ENCODE results near the gene CCDC148.
"Not testable (repeated sequence)": the region's sequence is repeated elsewhere in the genome, so short reads cannot be mapped to it uniquely, and the experiment has no call there.

CCDC148 gene

DNA sequence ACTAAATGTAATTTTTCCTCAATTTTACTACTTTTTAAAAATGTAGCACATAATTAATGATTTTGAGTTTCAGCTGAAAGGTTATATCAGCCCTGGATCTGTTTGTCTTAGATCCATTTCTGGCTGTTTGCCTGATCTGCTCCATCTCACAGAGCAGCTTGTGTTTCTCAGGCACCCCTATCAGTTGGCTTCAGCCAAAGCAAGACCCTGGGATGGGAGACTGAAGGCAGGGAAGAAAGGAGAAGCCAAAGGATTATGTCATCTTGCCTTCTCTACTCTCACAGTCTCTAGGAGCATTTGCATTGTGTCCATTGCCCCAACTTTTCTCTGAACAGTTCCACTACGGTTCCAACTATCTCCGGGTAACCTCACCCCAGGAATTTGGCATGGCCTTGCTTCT is 110.5 kb downstream of the CCDC148 start:
- DNase-seq = no peak

DNA sequence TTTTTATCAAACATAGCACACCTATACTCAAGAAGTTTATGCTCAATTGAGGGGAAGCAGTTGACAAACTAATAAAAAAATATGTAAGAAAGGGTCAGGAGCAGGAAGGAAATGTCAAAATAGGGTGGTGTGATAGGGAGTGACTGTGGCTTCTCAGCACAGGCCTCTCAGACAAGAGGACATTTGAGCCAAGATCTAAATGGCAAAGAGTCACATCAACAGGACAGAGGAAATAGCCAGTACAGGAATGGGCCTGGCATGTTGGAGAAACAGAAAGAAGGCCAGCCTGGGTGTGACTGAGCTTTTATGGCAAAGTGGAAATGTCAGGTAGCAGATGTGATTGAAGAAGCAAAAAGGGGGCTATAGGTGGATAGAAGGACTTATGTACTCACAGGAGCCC is 117.0 kb downstream of the CCDC148 start:
- no peak for DNase-seq

DNA sequence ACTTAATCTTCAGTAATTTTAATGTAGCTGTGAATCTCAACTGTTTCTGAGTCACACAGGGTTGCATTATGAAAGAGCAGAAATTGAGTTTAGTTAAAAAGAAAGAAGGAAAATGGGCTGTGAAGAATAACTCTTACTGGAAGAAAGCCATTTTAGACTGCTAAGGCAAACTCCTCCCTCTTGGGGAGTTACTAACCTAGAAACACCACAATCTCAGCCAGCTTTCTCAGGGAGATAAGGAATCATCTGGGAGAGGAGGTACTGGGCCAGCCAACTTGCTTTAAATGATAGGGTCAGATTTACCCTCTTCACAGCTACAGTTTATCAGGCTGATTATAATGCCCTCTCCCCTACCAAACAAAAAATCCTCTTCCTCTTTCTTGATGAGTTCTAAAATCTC is 119.5 kb downstream of the CCDC148 start:
- no peak for DNase-seq

DNA sequence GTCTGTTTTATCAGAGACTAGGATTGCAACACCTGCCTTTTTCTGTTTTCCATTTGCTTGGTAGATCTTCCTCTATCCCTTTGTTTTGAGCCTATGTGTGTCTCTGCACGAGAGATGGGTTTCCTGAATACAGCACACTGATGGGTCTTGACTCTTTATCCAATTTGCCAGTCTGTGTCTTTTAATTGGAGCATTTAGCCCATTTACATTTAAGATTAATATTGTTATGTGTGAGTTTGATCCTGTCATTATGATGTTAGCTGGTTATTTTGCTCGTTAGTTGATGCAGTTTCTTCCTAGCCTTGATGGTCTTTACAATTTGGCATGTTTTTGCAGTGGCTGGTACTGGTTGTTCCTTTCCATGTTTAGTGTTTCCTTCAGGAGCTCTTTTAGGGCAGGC is 124.8 kb downstream of the CCDC148 start:
- DNase-seq = not testable (repeated sequence)

DNA sequence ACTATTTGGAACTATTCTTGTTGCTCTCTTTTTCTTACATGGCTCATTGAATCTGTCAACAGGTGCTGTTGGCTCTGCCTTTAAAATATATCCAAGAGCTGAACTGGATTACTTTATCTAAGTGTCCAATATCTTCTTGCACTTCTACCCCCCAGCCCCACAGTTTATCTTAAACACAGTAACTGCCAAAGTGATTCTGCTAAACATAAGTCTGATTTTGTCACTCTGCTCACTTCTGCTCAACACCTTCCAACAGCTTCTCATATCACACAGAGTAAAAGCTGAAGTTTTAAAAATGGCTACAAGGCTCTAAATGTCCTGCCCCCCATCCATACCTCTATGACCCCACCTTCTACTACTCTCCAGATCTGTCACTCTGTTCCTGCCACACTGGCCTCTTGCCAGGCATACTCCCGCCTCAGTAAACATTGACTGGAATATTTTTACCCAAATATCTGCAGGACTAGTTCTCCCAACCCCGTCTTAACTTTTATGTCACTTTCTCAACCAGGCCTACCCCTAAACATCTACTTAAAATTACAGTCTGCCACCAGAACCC is 130.7 kb downstream of the CCDC148 start:
- no peak for DNase-seq

DNA sequence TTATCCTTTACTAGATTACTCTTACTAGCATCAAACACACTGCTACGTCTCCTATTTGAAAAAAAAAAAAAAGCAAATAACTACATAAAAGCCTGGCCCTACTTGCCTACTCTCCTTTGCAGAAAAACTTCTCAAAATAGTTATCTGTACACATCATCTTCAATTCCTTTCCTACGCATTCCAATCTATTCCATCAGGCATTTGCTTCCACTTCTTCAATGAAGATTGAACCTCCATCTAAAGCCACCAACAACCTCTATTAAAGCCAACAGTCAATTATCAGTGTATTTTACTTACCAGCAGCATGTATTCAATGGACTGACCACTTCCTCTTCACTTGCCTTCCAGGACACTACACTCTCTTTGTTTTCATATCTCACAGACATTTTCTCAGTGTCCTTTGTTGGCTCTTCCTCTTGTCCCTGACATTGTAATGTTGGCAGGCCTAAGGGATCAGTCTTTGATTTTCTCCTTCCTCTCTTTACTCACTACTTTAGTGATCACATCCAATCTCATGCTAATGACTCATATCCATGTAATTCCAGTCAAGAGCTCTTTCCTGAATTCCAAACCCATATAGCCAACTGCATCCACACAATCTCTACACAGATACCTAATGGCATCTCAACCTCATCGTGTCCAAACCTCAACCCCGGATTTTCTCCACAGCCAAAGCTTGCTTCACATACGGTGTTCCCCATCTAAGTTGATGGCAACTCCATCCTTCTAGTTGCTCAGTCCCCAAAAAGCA is 131.3 kb downstream of the CCDC148 start:
- no peak for DNase-seq

DNA sequence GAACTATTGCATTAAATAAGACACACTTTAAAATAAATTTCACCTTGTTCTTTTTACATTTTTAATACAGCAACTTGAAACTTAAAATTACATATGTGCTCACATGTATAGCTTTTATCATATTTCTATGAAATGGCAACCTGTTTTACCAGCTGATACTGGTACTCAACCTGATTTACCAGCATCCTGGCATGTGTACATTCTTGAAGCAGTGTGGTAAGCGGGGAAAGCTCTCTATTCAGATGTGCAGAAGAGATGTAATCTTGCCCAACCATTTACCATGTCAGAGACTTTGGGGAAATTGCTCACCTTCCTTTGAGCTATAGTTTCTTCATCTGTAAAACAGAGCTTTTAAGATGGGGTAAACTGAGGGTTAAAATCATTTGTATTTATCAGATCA is 133.2 kb downstream of the CCDC148 start:
- no peak for DNase-seq

DNA sequence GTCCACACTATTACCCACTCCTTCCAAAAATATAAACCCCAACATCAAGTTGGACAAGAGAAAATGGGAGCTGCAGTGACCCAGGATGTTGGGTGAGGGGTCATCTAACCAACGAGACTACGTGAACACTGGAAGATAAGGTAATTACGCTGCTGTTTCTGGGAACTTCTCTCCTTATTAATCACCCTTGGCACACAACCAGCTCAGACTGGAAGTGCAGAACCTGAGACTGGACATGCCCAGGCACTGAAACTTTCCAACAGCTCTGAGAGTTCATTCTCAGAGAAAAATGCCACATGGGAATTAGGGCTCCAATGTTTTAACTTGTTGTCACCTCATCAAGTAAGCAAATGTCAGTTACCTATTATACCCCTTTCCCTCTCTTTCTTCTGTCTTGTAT is 135.3 kb downstream of the CCDC148 start:
- DNase-seq = no peak

DNA sequence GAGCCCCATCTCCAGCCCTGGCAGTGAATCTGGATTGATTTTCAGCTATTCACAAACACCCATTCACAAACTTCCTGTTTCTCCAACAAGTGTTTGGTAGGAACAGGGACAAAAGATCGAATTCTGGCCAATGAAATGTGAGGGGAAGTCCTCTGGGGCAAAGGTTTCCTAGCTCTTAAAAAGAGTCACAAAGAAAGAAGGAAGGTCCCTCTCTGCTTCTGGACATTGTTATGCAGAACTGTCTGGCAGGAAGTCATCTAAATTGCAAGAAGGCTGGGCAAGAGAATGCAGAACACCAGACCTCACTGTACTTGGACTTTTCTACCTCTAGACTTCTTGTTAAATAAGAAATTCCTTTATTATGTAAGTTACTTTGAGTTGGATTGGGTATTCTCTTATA is 137.3 kb downstream of the CCDC148 start:
- no peak for DNase-seq

DNA sequence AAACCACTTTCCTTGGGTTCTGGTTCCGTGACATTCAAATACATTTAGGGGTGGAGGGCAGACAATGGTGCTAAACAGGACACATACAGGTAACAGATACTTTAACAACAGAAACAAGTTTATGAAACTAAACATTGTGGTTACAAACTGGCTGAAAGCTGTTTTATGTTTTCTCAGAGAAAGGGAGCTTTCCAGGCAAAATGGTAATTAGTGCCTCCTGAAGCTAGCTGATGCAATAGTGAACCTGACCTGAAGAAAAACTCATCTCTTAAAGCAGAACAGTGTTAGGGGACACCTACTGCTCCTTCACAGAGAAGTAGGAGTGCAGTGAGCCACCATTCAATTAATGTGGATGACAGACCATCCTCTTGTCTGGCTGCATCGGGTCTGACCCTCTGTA is 138.9 kb downstream of the CCDC148 start:
- DNase-seq = no peak

DNA sequence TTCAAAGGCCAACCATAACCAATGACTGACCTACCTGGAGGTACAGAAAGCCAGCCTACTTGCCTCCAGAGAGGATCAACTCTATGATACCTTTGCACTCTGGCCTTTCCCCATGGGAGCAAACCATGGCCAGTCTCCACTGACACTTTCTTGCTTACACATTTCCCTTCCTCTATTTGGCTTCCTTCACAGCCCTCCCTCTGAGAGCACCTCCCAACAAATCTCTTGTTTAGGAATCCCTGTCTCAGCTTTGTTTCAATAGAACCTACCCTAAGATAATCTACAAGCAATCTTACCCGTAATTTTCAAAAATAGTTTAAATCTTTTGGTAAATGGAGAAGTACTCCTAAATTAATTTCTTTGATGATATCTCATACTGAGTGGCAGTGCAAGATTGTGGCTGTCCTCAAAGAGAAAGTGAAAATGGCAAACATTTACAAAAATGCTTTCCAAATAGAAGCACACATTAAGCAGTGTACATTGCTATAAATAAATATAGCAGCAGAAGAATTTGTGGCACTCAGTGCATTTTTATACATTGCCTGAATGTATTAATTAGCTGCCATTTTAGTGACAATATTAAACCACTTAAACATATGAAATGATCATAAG is 140.6 kb downstream of the CCDC148 start:
- DNase-seq = no peak

DNA sequence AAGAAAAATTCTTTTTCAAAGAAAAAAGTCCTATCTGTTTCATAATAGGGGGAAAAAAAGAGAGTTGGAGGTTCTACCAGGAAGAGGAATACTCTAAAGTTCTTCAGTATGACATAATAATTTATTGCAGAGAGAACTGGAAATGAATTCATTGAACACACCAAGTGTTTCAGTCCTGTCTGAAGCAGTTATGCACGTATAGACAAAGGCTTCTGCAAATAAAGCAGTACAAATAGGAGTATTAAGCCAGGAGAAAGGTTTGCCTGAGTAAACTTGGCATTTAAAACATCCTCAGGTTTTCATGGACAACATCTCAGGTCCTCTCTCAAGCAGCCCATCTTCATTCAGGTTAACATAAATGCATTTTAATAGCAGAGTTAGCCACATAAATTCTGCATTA is 141.6 kb downstream of the CCDC148 start:
- no peak for DNase-seq

DNA sequence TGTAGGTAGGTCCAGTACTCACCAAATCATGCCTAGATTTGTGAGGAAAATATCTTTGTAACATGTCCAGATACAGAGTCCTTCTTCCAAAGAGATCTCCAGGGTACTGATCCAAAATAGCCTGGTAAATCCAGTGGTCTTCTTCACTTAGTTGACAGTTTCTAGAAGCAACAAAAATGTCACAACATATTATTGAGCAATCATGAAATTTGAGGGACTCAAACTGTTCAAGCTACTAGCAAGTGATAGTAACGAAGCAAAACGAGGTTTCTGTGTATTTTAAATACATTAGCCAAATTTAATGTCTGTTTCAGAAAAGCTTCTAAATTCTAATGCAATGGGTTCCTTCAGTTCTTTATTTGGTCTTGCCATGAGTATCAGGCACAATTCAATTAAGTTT is 142.8 kb downstream of the CCDC148 start:
- DNase-seq = no peak

DNA sequence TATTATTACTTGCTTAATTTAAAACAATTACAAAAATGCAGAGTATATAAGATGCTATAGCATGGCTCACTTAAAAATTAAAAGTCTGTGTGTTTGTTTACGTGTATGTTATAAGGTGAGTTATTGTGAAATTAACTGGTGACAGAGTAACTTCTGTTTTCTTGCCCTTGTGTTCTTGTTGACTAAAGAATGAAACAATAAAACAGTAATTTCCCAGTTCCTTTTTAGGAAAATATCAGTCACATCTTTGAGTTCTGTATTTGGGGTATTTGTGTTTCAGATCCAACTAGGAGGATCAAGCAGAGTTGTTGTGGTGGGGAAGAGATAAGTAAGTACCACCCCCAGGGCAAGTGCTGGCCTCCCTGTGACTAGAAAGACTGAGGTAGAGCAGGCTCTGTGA is 143.6 kb downstream of the CCDC148 start:
- no peak for DNase-seq

DNA sequence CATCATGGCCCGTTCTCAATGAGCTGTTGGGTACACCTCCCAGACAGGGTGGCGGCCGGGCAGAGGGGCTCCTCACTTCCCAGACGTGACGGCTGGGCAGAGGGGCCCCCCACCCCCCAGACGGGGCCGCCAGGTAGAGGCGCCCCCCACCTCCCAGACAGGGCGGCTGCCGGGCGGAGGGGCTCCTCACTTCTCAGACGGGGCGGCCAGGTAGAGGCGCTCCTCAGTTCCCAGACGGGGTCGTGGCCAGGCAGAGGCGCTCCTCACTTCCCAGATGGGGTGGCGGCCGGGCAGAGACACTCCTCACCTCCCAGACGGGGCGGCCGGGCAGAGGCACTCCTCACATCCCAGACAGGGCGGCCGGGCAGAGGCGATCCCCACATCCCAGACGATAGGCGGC is 146.1 kb downstream of the CCDC148 start:
- DNase-seq = not testable (repeated sequence)

DNA sequence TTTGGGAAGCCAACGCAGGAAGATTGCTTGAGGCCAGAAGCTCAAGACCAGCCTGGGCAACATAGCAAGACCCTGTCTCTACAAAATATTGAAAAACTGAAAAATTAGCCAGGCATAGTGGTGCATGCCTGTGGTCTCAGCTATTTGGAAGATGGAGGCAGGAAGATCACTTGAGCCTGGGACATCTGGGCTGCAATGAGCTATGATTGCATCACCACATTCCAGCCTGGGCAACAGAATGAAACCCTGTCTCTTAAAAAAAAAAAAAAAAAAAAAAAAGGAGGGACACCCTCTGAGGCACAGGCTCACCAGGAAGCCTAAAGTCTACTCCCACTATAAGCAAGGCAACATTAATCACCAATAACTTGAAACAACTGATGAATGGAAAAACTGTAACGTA is 151.1 kb downstream of the CCDC148 start:
- no peak for DNase-seq

DNA sequence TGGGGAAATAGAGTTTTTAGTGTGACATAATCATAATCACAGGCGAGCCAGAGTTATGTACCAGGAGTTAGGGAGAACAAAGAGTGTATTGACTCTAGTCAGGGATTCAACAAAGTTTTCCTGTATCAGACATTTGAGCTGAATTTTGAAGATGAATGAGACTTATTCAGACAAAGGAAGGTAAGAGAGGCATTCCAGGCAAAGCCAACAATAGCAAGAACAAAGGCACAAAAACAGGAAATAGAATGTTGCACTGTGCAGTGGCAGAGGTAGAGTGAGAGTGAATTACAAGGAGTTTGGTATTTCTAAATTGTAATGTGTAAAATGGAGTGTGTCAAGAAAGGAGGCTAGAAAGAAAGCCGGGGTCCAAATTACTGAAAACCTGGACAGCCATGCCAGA is 156.2 kb downstream of the CCDC148 start:
- no peak for DNase-seq

DNA sequence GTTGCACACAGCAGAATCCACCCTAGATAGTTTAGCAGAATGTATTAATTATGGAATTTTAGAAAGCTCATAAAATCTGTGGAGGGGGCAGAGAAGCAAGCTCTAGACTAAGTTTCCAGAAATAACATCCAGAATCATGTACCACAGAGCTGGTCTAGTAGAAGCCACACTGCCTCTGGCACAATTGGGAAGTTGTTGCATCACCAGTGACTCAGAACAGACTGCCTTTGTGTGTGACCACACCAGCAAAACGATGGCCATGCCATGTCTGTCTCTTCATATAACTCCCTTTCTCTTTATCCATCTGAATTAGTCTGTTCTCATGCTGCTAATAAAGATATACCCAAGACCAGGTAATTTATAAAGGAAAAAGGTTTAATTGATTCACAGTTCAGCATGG is 158.9 kb downstream of the CCDC148 start:
- no peak for DNase-seq

DNA sequence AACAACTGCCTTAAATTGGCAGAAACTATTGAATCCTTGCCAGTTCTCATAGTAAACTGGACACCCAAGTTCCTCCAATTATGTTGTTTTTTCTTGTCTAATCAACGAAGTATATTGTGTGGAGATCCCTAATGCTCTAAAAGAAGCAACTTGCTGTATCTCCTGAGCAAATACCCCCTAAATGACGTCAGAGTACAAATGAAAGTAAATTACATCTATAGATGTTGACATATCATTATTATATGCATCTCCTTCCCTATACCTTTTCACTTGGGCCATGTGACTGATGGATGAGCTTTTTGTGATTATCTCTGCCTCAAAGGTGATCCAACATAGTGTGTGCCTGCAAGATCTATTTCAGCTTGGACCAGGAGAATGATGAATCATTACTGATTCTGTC is 159.4 kb downstream of the CCDC148 start:
- no peak for DNase-seq

DNA sequence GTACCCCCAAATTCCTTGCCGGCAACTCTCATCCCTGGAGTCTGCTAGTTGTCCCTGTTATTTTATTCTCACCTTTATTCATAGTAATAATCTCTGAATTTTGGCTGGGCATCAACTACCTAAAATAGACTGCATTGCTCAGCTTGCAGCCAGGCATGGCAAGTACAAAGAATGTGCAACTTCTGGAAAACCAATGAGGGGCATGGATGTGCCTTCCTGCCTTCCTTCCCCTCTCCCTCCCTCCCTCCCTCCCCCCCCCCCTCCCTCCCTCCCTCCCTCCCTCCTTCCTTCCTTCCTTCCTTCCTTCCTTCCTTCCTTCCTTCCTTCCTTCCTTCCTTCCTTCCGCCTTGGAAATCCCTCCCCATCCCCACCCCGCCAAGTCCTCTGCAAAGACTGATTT is 162.8 kb downstream of the CCDC148 start:
- DNase-seq = no peak

DNA sequence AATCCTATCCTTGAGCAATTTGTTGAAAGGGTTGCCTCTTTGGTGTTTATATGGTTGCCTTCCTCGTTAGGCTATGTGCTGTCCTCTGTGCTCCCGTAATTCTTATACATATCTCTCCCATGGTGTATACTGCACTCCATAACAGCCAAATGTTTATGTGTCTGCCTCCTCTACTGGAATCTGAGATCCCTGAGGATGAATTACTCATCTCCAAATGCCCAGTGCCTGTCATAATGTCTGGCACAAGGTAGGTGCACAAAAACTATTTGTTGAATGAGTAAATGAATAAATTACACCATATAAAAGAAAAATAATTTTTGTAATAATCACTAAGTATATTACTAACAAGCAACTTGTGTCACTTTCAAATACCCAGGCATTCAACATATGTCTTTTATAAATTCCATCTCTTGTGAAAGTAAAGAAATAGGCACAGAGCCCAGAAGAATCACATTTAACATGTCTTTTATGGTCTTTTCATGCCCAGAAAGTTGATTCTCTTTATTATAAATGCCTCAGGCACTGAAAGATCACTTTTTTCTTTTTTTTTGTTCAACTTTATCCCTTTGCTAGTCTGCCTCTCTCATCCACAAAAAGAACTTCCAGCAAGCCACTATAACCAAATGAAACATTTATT is 164.9 kb downstream of the CCDC148 start:
- DNase-seq = no peak

DNA sequence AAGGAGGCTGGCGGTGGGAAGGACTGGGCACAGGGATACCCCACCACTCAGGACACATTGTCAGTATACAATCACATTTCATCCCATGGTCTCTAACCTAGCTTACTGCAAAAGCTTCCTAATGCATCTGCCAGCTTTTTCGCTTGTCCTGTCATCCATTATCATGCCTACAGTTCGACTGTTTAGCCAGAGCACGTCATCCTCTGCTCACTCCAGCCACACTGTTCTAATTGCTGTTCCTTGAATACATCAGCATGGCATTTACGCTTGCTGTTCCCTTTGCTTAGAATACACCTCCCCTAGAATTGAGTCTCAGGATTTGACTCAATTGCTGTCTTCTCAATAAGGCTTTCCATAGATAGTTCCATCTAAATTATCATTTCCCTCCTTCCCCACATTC is 166.3 kb downstream of the CCDC148 start:
- no peak for DNase-seq

DNA sequence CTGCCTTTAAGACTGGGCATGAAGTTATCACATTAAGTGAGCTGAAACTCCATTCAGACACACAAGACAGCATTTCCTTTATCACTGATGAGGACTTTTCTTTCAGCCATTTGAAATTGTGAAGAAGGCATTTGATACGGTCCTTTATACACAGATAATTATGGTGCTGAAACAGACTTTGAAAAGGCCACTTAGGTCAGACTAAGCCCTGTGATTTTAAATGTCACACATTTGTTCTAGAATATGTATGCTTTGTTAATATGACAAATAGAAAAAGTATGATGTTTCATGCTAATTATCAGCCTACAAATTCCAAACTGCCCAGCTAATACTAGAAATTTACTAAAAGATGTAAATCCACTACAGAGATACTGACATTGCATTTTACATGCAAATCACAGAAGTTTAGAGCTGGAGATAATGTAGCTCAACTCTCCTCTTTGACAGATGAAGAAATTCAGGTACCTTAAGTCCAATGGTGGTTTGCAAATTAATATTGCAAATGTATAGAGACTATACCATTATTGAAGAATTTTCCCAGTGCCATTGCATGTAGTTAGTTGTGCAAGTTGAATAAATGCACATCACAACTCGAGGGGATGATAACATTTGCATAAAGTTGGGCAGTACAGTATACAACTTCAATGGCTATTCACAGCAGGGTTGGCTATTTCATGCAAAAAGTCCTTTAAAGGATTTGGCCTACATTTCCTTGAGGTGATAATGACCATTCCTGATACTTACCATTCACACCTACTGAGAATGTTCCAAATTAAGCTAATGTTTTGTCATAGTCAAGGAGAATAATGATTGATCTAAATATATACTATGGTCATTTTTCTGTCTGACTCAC is 179.7 kb downstream of the CCDC148 start:
- no peak for DNase-seq

Measured in activated naive CD4-positive, alpha-beta T cell treated with Interleukin-2 at 50 U/mL for 16 hours (primary cell).